ENCODE data around the gene DROSHA. TPM values are rescaled to one million over a fixed set of nuclear protein-coding genes. Genes with fewer than 3 reads are reported as not detected.
"Not testable (repeated sequence)": the region's sequence is repeated elsewhere in the genome, so short reads cannot be mapped to it uniquely, and the experiment has no call there.

The DROSHA gene
- total RNA-seq, 1 donor from 2014 or later, result 59.3 TPM

DNA sequence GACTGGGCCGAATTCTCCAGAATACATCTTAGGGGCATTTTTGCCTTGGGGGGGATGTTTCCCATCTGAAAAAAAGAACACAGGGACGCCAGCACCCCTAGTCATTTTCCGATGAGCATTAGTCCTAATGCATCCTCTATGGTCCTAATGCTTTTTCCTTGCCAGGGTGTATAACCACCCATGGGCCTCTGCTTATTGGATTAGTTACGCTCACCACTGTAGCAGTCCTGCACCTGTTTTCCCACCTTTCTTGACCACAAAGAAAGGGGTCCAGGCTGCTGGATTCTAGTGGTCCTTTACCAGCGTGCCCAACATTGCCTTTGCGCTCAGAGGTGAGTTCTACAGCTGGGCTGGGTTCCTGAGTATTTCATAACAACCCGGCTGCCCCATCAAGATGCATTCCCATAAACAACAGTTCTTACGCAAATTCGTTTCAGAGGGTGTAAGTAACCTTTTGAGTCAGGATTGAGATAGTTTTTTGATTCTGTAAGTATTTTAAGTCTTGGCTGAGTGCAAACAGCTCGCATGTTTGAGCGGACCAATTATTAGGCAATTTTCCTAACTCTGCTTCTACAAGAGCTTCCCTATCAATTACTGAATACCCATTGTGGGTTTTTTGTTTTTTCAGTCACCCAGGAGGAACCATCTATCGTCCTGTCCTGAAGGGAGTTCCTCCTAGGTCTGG, 135.1 kb downstream of the DROSHA start:
- H3K27me3 Mint-ChIP-seq (ENCODE audit: low read depth), result no peaks in the 10 kb centered on the region
- H3K27ac Mint-ChIP-seq (ENCODE audit: unreplicated experiment), result no peak overlapping the region

DNA sequence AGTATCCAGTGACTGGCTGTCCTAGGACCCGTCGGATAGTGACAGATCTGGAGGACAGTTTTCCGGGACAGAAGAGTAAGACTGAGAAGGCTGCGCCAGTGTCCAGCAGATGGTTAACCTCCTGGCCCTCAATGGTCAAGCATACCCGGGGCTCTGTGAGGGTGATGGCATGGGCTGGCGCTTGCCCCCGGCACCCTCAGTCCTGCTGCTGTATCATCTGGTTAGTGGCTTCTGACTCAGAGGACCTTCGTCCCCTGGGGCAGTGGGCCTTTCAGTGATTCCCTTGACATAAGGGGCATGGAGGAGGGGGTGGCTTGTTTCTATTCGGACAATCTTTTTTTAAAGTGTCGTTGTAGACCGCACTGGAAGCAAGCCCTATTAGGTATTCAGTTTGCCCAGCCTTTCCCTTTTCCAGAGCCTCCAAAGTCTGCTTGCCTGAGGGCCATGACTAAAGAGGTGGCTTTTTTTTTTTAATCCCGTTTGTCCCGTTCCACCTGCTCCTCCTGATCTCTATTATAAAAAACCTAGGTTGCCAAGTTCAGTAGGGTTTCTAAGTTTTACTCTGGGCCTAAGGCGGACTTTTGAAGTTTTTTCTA, 136.3 kb downstream of the DROSHA start:
- H3K27me3 Mint-ChIP-seq (ENCODE audit: low read depth); H3K4me1 Mint-ChIP-seq (ENCODE audit: low read depth); DNase-seq (ENCODE audit: low spot score); H3K4me3 Mint-ChIP-seq (ENCODE audit: unreplicated experiment); H3K9me3 Mint-ChIP-seq (ENCODE audit: low read depth); H3K36me3 Mint-ChIP-seq (ENCODE audit: low read depth); H3K27ac Mint-ChIP-seq (ENCODE audit: unreplicated experiment): not testable (repeated sequence)

More for the DNA sequence above, 135.1 kb downstream of the DROSHA start:
- Mint-ChIP-seq H3K36me3 (ENCODE audit: low read depth) (peaks cover 12% of the 10 kb centered on the region), H3K4me3 (ENCODE audit: unreplicated experiment) (no peak overlapping the region), H3K9me3 (ENCODE audit: low read depth) (no peaks in the 10 kb centered on the region), H3K4me1 (ENCODE audit: low read depth) (no peaks in the 10 kb centered on the region)
- TF ChIP-seq, protein P1, sequence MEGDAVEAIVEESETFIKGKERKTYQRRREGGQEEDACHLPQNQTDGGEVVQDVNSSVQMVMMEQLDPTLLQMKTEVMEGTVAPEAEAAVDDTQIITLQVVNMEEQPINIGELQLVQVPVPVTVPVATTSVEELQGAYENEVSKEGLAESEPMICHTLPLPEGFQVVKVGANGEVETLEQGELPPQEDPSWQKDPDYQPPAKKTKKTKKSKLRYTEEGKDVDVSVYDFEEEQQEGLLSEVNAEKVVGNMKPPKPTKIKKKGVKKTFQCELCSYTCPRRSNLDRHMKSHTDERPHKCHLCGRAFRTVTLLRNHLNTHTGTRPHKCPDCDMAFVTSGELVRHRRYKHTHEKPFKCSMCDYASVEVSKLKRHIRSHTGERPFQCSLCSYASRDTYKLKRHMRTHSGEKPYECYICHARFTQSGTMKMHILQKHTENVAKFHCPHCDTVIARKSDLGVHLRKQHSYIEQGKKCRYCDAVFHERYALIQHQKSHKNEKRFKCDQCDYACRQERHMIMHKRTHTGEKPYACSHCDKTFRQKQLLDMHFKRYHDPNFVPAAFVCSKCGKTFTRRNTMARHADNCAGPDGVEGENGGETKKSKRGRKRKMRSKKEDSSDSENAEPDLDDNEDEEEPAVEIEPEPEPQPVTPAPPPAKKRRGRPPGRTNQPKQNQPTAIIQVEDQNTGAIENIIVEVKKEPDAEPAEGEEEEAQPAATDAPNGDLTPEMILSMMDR (IDR thresholded peaks at IDR 0.05), result no peak
- DNase-seq (ENCODE audit: low spot score), result no peak

DNA sequence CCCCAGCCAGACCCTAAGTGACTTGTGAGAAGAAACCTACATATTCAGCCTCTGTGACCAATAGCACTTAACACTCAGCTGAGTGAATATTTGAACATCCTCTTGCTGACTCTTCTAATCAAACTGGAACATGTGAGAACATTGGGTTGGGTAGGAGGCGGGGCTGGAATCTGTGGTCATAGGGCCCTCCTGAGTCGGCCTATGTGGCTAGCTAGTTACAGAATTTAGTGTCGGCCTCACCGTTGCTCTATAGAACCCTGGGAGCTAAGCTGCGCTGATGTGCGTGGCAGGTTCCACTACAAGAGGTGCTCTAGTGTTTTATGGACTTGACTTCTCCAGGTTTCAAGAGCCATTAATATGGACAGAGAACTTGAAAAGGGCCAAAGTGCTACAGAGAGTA, 138.8 kb downstream of the DROSHA start:
- Mint-ChIP-seq H3K4me1 (ENCODE audit: low read depth) (no peaks in the 10 kb centered on the region), H3K4me3 (ENCODE audit: unreplicated experiment) (no peak overlapping the region), H3K27me3 (ENCODE audit: low read depth) (no peaks in the 10 kb centered on the region), H3K9me3 (ENCODE audit: low read depth) (peaks cover 11% of the 10 kb centered on the region), H3K27ac (ENCODE audit: unreplicated experiment) (no peak overlapping the region), H3K36me3 (ENCODE audit: low read depth) (no peaks in the 10 kb centered on the region)
- DNase-seq (ENCODE audit: low spot score), result no peak
- TF ChIP-seq, protein P1 (IDR thresholded peaks at IDR 0.05), result no peak

DNA sequence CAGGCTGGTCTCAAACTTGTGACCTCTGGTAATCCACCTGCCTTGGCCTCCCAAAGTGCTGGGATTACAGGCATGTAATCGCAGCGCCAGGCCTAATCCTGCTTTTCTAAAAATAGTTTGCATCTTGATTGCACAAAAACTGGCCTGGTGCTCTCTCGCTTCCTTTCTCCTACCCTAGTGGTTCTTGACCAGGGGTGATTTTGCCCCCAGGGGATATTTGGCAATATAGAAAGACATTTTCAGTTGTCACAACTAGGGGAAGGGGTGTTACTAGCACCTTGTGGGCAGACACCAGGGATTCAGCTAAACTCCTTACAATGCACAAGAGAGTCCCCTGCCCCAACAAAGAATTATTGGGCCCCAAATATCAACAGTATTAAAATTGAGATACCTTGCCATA, 139.8 kb downstream of the DROSHA start:
- H3K27ac Mint-ChIP-seq (ENCODE audit: unreplicated experiment), result no peak overlapping the region
- no peaks in the 10 kb centered on the region for H3K27me3 Mint-ChIP-seq (ENCODE audit: low read depth)
- TF ChIP-seq, protein P1 (IDR thresholded peaks at IDR 0.05), result no peak
- no peak overlapping the region for H3K4me3 Mint-ChIP-seq (ENCODE audit: unreplicated experiment)
- no peaks in the 10 kb centered on the region for H3K4me1 Mint-ChIP-seq (ENCODE audit: low read depth)
- H3K36me3 Mint-ChIP-seq (ENCODE audit: low read depth), result peaks cover 3% of the 10 kb centered on the region
- DNase-seq (ENCODE audit: low spot score), result no peak
- H3K9me3 Mint-ChIP-seq (ENCODE audit: low read depth), result peaks cover 21% of the 10 kb centered on the region

DNA sequence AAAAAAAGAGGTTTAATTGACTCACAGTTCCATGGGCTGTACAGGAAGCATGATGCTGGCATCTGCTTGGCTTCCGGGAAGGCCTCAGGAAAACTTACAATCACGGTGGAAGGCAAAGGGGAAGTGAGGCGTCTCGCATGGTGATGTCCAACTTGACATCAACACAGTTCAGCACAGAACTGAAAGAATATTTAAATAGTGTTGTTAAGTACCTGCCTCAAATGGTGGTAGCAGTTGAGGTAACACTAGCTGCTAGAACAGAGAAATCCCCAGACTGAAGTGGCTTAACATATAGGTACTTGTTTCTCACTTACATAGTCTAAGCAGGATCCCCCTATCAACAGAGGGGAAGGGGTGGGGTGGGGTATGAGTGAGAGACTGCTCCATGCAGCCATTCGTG, 141.6 kb downstream of the DROSHA start:
- Mint-ChIP-seq H3K27ac (ENCODE audit: unreplicated experiment) (no peak overlapping the region), H3K4me3 (ENCODE audit: unreplicated experiment) (no peak overlapping the region), H3K4me1 (ENCODE audit: low read depth) (peaks cover 6% of the 10 kb centered on the region), H3K27me3 (ENCODE audit: low read depth) (no peaks in the 10 kb centered on the region), H3K9me3 (ENCODE audit: low read depth) (peaks cover 21% of the 10 kb centered on the region), H3K36me3 (ENCODE audit: low read depth) (peaks cover 3% of the 10 kb centered on the region)
- TF ChIP-seq, protein P1 (IDR thresholded peaks at IDR 0.05), result no peak
- DNase-seq (ENCODE audit: low spot score), result no peak

Data from chondrocyte (in vitro differentiated cells).